K562 (cell line): Measurements from ENCODE around the gene PDE4A. TPM values are rescaled to one million over a fixed set of nuclear protein-coding genes. Genes with fewer than 3 reads are reported as not detected.

Source experiments
- ATF3 ChIP-seq, 2 experiments: fragments of 450-650 bp in 1 of 2; sonication (generic) in 1 of 2; formaldehyde crosslinking in 1 of 2; IDR thresholded peaks in 1 of 2; conservative IDR thresholded peaks in 1 of 2; 2 replicates each; pipeline versions ENCODE4 v1.6.1 to v1.8.1; 2016 to 2023; ENCODE audit warnings: mild to moderate bottlenecking in 2 of 2, moderate library complexity in 2 of 2, inconsistent platforms in 1 of 2, missing genetic modification reagents in 1 of 2
- CBFB ChIP-seq: sonication (generic); formaldehyde crosslinking; IDR thresholded peaks from 2 replicates; pipeline ENCODE4 v1.4.0; 2020; ENCODE audit warnings: mild to moderate bottlenecking, missing genetic modification reagents
- CREB5 ChIP-seq: fragments of 250-450 bp; sonication (Bioruptor Pico); IDR thresholded peaks from 2 replicates; pipeline ENCODE4 v1.5.0; 2020; ENCODE audit warnings: mild to moderate bottlenecking
- CTBP1 ChIP-seq: fragments of 450-650 bp; IDR thresholded peaks from 2 replicates; pipeline ENCODE4 v1.6.1; 2016; ENCODE audit warnings: borderline replicate concordance
- E2F5 ChIP-seq: sonication (generic); formaldehyde crosslinking; IDR thresholded peaks from 2 replicates; pipeline ENCODE4 v1.8.0; 2022; ENCODE audit warnings: mild to moderate bottlenecking, missing genetic modification reagents
- HDAC1 ChIP-seq, 2 experiments: fragments of 450-650 bp; IDR thresholded peaks; 2 replicates each; pipeline ENCODE4 v1.6.1; 2016 to 2017; ENCODE audit warnings: inconsistent platforms in 1 of 2, mild to moderate bottlenecking in 1 of 2, moderate library complexity in 1 of 2
- HLTF ChIP-seq: fragments of 450-650 bp; IDR thresholded peaks from 2 replicates; pipeline ENCODE4 v1.6.1; 2016
- MCM7 ChIP-seq, 2 experiments: fragments of 450-650 bp; IDR thresholded peaks; 2 replicates each; pipeline ENCODE4 v1.6.1; 2016 to 2018
- NBN ChIP-seq: fragments of 450-650 bp; IDR thresholded peaks from 2 replicates; pipeline ENCODE4 v1.6.1; 2016; ENCODE audit warnings: low read depth, mild to moderate bottlenecking
- NONO ChIP-seq, 2 experiments: fragments of 200-400 bp in 1 of 2; fragments of 450-650 bp in 1 of 2; formaldehyde crosslinking in 1 of 2; IDR thresholded peaks; 2 replicates each; pipeline ENCODE4 v1.6.1; 2017; ENCODE audit warnings: low read depth in 2 of 2, mild to moderate bottlenecking in 2 of 2, moderate library complexity in 2 of 2, low read length in 1 of 2
- POLR2AphosphoS5 ChIP-seq: IDR thresholded peaks from 2 replicates; pipeline ENCODE4 v1.6.1; 2011; ENCODE audit warnings: mild to moderate bottlenecking, low read depth, low read length, moderate library complexity; ENCODE audit not compliant: control insufficient read depth, insufficient read depth
- STAT6 ChIP-seq: sonication (generic); formaldehyde crosslinking; IDR thresholded peaks from 2 replicates; pipeline ENCODE4 v1.8.1; 2023; ENCODE audit warnings: mild to moderate bottlenecking, missing genetic modification reagents
- THRAP3 ChIP-seq: fragments of 450-650 bp; IDR thresholded peaks from 2 replicates; pipeline ENCODE4 v1.6.1; 2016; ENCODE audit warnings: mild to moderate bottlenecking, inconsistent platforms, borderline replicate concordance
- ZNF23 ChIP-seq: fragments of 250-450 bp; sonication (Bioruptor Pico); IDR thresholded peaks from 2 replicates; pipeline ENCODE4 v1.4.0; 2020; ENCODE audit warnings: mild to moderate bottlenecking
- ZNF24 ChIP-seq: fragments of 450-650 bp; IDR thresholded peaks from 2 replicates; pipeline ENCODE4 v1.6.1; 2016
- ZNF511 ChIP-seq: sonication (generic); formaldehyde crosslinking; IDR thresholded peaks from 2 replicates; pipeline ENCODE4 v1.8.0; 2022; ENCODE audit warnings: mild to moderate bottlenecking, missing genetic modification reagents
- ZNF512 ChIP-seq: IDR thresholded peaks from 2 replicates; pipeline ENCODE4 v1.6.1; 2016; ENCODE audit warnings: missing genetic modification characterization, missing compliant biosample characterization
- ZNF584 ChIP-seq: fragments of 200-800 bp; sonication (Bioruptor generic); IDR thresholded peaks from 2 replicates; pipeline ENCODE4 v1.6.1; 2016; ENCODE audit warnings: low read depth, mild to moderate bottlenecking, missing genetic modification characterization, missing compliant biosample characterization
- ZNF668 ChIP-seq: fragments of 250-450 bp; sonication (Bioruptor Pico); IDR thresholded peaks from 2 replicates; pipeline ENCODE4 v1.8.0; 2022; ENCODE audit warnings: mild to moderate bottlenecking, inconsistent platforms
- ZNF764 ChIP-seq: fragments of 250-450 bp; sonication (Bioruptor Pico); IDR thresholded peaks from 2 replicates; pipeline ENCODE4 v1.4.0; 2020; ENCODE audit warnings: low read depth, mild to moderate bottlenecking, moderate library complexity
- polyA plus RNA-seq, 8 experiments: library from polyadenylated mRNA; depleted of rRNA in 4 of 8; stranded (reverse) in 5 of 8; unstranded in 3 of 8; fragments of >200 nt; fragmentation: Nextera tagmentation in 2 of 8; fragmentation: Illumina TruSeq in 1 of 8; extraction: Ambion mirVana in 2 of 8; extraction: Trizol in 1 of 8; gene quantifications; 2 replicates each; pipeline versions ENCODE4 v1.2.1 to v1.2.3, GENCODE V29; 2011 to 2014; ENCODE audit warnings: inconsistent platforms in 1 of 8, missing spikeins in 1 of 8
- total RNA-seq, 7 experiments: library from RNA; depleted of rRNA in 6 of 7; stranded (reverse); fragments of >200 nt in 6 of 7; fragmentation: Illumina TruSeq in 2 of 7; extraction: Trizol in 2 of 7; gene quantifications; 2 replicates each; pipeline versions ENCODE4 v1.2.1 to v1.2.3, GENCODE V29; 2011 to 2021; ENCODE audit warnings: low replicate concordance in 1 of 7

Gene PDE4A
- total and polyA plus RNA-seq, 9 of the 15 experiments (the other 6 are each of a cell fraction or from before 2014, with no cell fraction given) = 0.66 to 26.9 (median 4.6) TPM

- TF ChIP-seq NONO (IDR thresholded peaks at IDR 0.05; ENCODE audit: low read depth in 2 of 2, low read length in 1 of 2) (no peak), ZNF764 (CRISPR knock-in tag) (no peak), ZNF24 (no peak), THRAP3 (peak; percentile 79), ZNF511 (CRISPR knock-in tag) (no peak), STAT6 (CRISPR knock-in tag) (no peak), NBN (0 out of 2 replicates have a peak, but pooled peaks have one; percentile 26), ATF3 (IDR thresholded peaks at IDR 0.05) (no peak), ATF3 (CRISPR knock-in tag; conservative IDR thresholded peaks at IDR 0.05) (no peak), MCM7 (IDR thresholded peaks at IDR 0.05) (no peak), E2F5 (CRISPR knock-in tag) (no peak), POLR2AphosphoS5 (no peak), ZNF584 (CRISPR knock-in tag) (no peak), CREB5 (CRISPR knock-in tag) (no peak), ZNF512 (tag) (peak; percentile 97), CBFB (CRISPR knock-in tag) (no peak), ZNF668 (CRISPR knock-in tag) (no peak), HLTF (peak; percentile 52; the same call in 1 of the 2 replicates), ZNF23 (no peak), HDAC1 (IDR thresholded peaks at IDR 0.05) (peak in 1 of 2 experiments; percentile 80; a peak in 1 of 4 replicates), CTBP1 (no peak)
Observed at GRCh38 chr19:10428996-10429381, 8.7 kb downstream of the PDE4A start (continued).
